Measurements from ENCODE around the gene SETD3. TPM values are rescaled to one million over a fixed set of nuclear protein-coding genes. Genes with fewer than 3 reads are reported as not detected.

The SETD3 gene
- total and polyA plus RNA-seq, 2 of the 8 experiments (the other 6 are each of a cell fraction or from before 2014, with no cell fraction given) = 24.0 to 64.0 TPM

DNA sequence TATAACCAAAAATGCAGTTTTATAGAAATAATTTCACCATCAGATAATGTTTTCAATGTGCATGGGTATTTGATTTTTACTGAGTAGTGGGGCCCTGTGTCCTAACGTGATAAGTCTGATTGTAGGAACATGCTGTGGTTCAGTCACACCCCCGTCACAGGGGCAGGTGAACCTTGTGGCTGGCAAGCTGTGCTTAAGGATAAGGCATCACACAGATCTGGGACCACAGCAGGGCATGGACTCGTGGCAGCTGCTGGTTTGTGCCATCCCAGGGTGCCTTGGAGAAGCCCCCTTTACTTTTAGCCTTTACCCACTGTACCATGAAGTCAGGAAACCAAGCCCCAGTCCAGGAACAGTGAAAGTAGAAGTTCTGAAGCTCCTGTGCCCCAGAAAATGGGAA is 17.2 kb upstream of the SETD3 start:
- H4K5ac ChIP-seq (ENCODE audit: insufficient read length, low read depth, low read length) = no peak overlapping the region
- no peak overlapping the region for H2AK5ac ChIP-seq (ENCODE audit: low read depth, low read length)
- no peak overlapping the region for H3K23ac ChIP-seq (ENCODE audit: insufficient read length)
- ChIA-PET CTCF (ENCODE audit: partially characterized antibody) (interaction anchor here (1.0 to 1.7 kb wide), 2 partner anchors 103 to 159 kb away, joined by 3 to 4 read pairs; no protein-coding TSS in a partner anchor), POLR2A (ENCODE audit: partially characterized antibody) (interaction anchor here (1.9 kb wide), 1 partner anchor 17 kb away, joined by 4 read pairs; the partner anchor contains the start of genes CCNK and SETD3)
- H4K8ac ChIP-seq (ENCODE audit: extremely low read depth, insufficient read depth, low read length) = no peak overlapping the region
- no peak overlapping the region for H3K9ac ChIP-seq (replicated peaks in 1 of 4; ENCODE audit: extremely low read depth in 1 of 4, low read depth in 3 of 4, low read length in 3 of 4)
- no peak overlapping the region for H3K4me2 ChIP-seq (ENCODE audit: insufficient read depth in 1 of 2, low read depth in 2 of 2, low read length in 2 of 2)
- peaks cover 0 to 6% (median 2%) of the 10 kb centered on the region in 4 experiments; a peak in 4 of 7 replicates for H3K4me1 ChIP-seq (replicated peaks in 1 of 4; ENCODE audit: control insufficient read depth in 3 of 4, insufficient read depth in 4 of 4, low read length in 3 of 4)
- H3K27me3 ChIP-seq (replicated peaks in 1 of 4; ENCODE audit: control insufficient read depth in 3 of 4, extremely low read depth in 1 of 4, insufficient read depth in 3 of 4, low read length in 3 of 4) = no peaks in the 10 kb centered on the region
- peaks cover 3 to 7% of the 10 kb centered on the region in 2 experiments for H4K20me1 ChIP-seq (replicated peaks in 1 of 2; ENCODE audit: control insufficient read depth in 1 of 2, insufficient read depth in 2 of 2, low read length in 2 of 2)
- no peak overlapping the region for H2BK20ac ChIP-seq (ENCODE audit: low read length)
- FAIRE-seq = no peak
- no peaks in the 10 kb centered on the region for H3K9me3 ChIP-seq (ENCODE audit: insufficient read depth in 2 of 2, low read depth in 1 of 2, low read length in 1 of 2)
- no peak overlapping the region for H2BK120ac ChIP-seq (replicated peaks; ENCODE audit: low read depth, low read length)
- no peak overlapping the region for H3K4me3 ChIP-seq (ENCODE audit: extremely low read depth in 1 of 4, insufficient read depth in 2 of 4, low read depth in 3 of 4, low read length in 4 of 4)
- H4K91ac ChIP-seq (replicated peaks; ENCODE audit: insufficient read length, low read length) = no peak overlapping the region
- peaks cover 17% of the 10 kb centered on the region for H3K79me1 ChIP-seq (ENCODE audit: low read depth, low read length)
- H3K4ac ChIP-seq (replicated peaks; ENCODE audit: insufficient read length, low read depth, low read length) = no peak overlapping the region
- H3K18ac ChIP-seq (ENCODE audit: extremely low read depth, low read length) = no peak overlapping the region
- no peak overlapping the region for H2BK5ac ChIP-seq (ENCODE audit: low read depth, low read length)
- no peak overlapping the region for H2BK15ac ChIP-seq (ENCODE audit: low read length)
- no peak overlapping the region for H3K56ac ChIP-seq (replicated peaks; ENCODE audit: insufficient read length, low read depth, low read length)
- no peak overlapping the region for H3K14ac ChIP-seq (ENCODE audit: insufficient read length)
- H2AFZ ChIP-seq (ENCODE audit: low read length) = no peak overlapping the region
- H3K27ac ChIP-seq (ENCODE audit: low read depth, low read length) = no peak overlapping the region
- no peaks in the 10 kb centered on the region for H3K23me2 ChIP-seq (ENCODE audit: low read depth, low read length)
- no peak overlapping the region; the same call in 1 of the 2 replicates for H2BK12ac ChIP-seq (ENCODE audit: low read depth, low read length)
- peaks cover 26 to 73% (median 45%) of the 10 kb centered on the region in 4 experiments for H3K36me3 ChIP-seq (ENCODE audit: control insufficient read depth in 2 of 4, insufficient read depth in 4 of 4, low read length in 3 of 4)
- WGBS, 2 experiments (ENCODE audit: extremely low coverage in 1 of 2, insufficient coverage in 1 of 2, insufficient read length in 1 of 2, insufficient replicate concordance in 2 of 2, low coverage in 1 of 2, low lambda C conversion rate in 2 of 2, missing lambda C conversion rate in 1 of 2) = 92% methylated on average over 3 of the region's 3 CpGs; no CpG with 5 or more reads in 1 of the 2 experiments
- DNase-seq (ENCODE audit: low read depth in 1 of 2, low spot score in 2 of 2) = no peak
- peaks cover 0 to 11% of the 10 kb centered on the region in 2 experiments; a peak in 2 of 4 replicates for H3K79me2 ChIP-seq (ENCODE audit: control insufficient read depth in 1 of 2, insufficient read depth in 2 of 2, low read length in 2 of 2)
- TF ChIP-seq POU5F1 (IDR thresholded peaks at IDR 0.05; ENCODE audit: low read depth, low read length) = no peak
- TF ChIP-seq, protein P1, sequence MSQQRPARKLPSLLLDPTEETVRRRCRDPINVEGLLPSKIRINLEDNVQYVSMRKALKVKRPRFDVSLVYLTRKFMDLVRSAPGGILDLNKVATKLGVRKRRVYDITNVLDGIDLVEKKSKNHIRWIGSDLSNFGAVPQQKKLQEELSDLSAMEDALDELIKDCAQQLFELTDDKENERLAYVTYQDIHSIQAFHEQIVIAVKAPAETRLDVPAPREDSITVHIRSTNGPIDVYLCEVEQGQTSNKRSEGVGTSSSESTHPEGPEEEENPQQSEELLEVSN (IDR thresholded peaks at IDR 0.05) = no peak
- TF ChIP-seq TBP (IDR thresholded peaks at IDR 0.05; ENCODE audit: low read depth, low read length) = no peak
- no peak for TF ChIP-seq TCF12 (IDR thresholded peaks at IDR 0.05; ENCODE audit: low read depth, low read length)
- TF ChIP-seq SRF (IDR thresholded peaks at IDR 0.05; ENCODE audit: low read depth, low read length) = no peak

All from H1 (cell line).